MM.1S (cell line): ENCODE data around the gene PCDHA9.

ENCODE experiments used
- CTCF ChIP-seq: fragments of 300-600 bp; sonication (generic); IDR thresholded peaks from 2 replicates; pipeline ENCODE4 v1.5.1; 2016; ENCODE audit warnings: antibody characterized with exemption, low read length, mixed read lengths
- EZH2 ChIP-seq: fragments of 300-600 bp; sonication (generic); optimal IDR thresholded peaks from 2 replicates; pipeline ENCODE3; 2017; ENCODE audit warnings: low read depth, mild to moderate bottlenecking, antibody characterized with exemption, low read length, mixed read lengths

GRCh38 chr5:140800816-140801493, 47.2 kb upstream of the PCDHA9 start, which contains the start of gene PCDHA3:
- no peak for TF ChIP-seq EZH2
- peak; percentile 30 for TF ChIP-seq CTCF
